ENCODE data around the gene TRPM2. TPM values are rescaled to one million over a fixed set of nuclear protein-coding genes. Genes with fewer than 3 reads are reported as not detected.
"Not testable (repeated sequence)": the region's sequence is repeated elsewhere in the genome, so short reads cannot be mapped to it uniquely, and the experiment has no call there.

TRPM2 gene
- total RNA-seq, 1 donor from 2014 or later: 0.07 TPM

DNA sequence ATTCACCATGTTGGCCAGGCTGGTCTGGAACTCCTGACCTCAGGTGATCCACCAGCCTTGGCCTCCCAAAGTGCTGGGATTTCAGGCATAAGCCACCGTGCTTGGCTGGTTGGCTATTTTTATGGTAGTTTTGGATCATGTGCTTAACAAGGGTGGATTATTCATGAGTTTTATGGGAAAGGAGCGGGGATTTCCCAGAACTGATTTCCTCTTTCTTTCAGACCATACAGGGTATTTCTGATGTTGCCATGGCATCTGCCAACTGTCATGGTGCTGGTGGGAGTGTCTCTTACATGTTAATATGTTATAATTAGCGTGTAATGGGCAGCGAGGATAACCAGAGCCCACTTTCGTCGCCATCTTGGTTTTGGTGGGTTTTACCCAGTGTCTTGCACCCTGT, 3.2 kb downstream of the TRPM2 start:
- peaks cover 8% of the 10 kb centered on the region for H3K27me3 Mint-ChIP-seq
- TF ChIP-seq, protein P1, sequence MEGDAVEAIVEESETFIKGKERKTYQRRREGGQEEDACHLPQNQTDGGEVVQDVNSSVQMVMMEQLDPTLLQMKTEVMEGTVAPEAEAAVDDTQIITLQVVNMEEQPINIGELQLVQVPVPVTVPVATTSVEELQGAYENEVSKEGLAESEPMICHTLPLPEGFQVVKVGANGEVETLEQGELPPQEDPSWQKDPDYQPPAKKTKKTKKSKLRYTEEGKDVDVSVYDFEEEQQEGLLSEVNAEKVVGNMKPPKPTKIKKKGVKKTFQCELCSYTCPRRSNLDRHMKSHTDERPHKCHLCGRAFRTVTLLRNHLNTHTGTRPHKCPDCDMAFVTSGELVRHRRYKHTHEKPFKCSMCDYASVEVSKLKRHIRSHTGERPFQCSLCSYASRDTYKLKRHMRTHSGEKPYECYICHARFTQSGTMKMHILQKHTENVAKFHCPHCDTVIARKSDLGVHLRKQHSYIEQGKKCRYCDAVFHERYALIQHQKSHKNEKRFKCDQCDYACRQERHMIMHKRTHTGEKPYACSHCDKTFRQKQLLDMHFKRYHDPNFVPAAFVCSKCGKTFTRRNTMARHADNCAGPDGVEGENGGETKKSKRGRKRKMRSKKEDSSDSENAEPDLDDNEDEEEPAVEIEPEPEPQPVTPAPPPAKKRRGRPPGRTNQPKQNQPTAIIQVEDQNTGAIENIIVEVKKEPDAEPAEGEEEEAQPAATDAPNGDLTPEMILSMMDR (conservative IDR thresholded peaks at IDR 0.05): no peak
- H3K4me1 Mint-ChIP-seq (ENCODE audit: unreplicated experiment): no peaks in the 10 kb centered on the region

DNA sequence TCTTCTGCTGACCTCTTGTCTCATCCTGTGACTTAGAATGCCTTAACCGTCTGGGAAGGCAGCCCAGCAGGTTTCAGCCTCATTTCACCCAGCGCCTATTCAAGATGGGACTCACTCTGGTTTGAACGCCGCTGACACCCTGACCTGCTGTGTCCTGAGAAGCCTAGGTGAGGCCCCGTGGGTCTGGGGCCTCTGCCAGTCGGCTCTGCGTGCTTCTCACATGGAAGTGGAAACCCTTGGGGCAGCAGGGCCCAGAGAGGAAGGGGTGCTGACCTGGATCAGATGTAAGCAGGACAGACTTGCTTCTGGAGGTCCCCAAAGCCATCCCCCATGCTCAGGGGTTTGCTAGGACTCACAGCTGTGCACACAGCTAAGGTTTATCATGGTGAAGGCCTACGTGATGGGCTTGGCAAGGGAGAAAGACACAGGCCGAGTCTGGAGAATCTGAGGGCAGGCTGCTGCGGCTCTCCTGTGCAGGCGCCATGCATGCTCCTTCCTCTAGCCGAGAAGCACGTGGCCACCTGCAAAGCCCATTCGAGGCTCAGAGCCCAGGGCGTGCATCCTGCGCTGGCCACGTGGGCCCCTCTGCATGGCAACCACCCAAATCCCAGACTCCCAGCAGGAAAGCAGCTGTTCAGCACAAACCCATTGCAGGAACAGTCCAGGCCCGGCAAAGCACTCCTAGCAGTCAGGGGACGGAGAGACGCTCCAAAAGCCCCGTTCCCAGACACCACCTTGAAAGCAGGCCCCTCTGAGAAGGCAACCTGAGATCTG, 3.8 kb downstream of the TRPM2 start:
- no peaks in the 10 kb centered on the region for H3K4me1 Mint-ChIP-seq (ENCODE audit: unreplicated experiment)

More for the DNA sequence above, 3.2 kb downstream of the TRPM2 start:
- no peak for DNase-seq (ENCODE audit: extremely low spot score, unreplicated experiment)
- Mint-ChIP-seq H3K9me3 (no peaks in the 10 kb centered on the region), H3K27ac (no peak overlapping the region), H3K4me3 (no peak overlapping the region), H3K36me3 (no peaks in the 10 kb centered on the region)

DNA sequence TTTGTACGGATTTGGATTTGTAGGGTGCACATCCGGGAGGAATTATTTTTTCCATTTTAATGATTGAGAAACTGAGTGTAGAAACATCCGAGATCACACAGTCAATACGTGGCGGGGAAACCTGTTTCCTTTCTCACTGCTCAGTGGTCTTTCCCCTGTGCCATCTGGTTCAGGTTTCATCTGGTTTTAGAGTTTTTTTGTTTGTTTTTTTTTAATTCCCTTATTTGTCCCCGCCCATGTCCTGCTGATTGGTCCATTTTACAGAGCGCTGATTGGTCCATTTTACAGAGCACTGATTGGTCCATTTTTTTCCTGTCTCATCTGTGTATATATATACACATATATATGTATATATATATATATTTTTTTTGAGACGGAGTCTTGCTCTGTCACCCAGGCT, 6.0 kb downstream of the TRPM2 start:
- Mint-ChIP-seq H3K27ac (no peak overlapping the region), H3K27me3 (peaks cover 9% of the 10 kb centered on the region), H3K9me3 (no peaks in the 10 kb centered on the region), H3K4me3 (no peak overlapping the region), H3K36me3 (no peaks in the 10 kb centered on the region), H3K4me1 (ENCODE audit: unreplicated experiment) (no peaks in the 10 kb centered on the region)
- no peak for DNase-seq (ENCODE audit: extremely low spot score, unreplicated experiment)
- TF ChIP-seq, protein P1 (conservative IDR thresholded peaks at IDR 0.05): no peak

More for the DNA sequence above, 3.8 kb downstream of the TRPM2 start:
- Mint-ChIP-seq H3K27ac (no peak overlapping the region), H3K36me3 (no peaks in the 10 kb centered on the region), H3K4me3 (no peak overlapping the region), H3K9me3 (no peaks in the 10 kb centered on the region), H3K27me3 (peaks cover 8% of the 10 kb centered on the region)
- no peak for DNase-seq (ENCODE audit: extremely low spot score, unreplicated experiment)
- TF ChIP-seq, protein P1 (conservative IDR thresholded peaks at IDR 0.05): no peak

DNA sequence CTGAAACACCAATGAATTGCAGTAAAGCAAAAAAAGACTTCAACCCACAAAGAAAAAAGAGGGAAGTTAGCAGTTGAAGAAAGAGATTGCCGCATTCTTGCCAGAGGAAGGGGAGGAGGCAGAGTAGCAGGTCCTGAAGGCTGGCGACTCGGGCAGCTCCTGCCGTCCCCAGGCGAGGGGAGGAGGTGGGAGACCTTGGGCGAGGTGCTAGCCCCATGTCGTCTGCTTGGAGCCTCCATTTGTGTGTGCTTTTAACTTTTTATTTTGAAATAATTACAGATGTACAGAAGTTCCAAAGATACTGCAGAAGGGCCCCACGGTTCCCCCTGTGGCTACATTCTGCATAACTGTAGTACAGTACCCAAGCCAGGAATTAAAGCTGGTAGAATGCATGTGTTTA, 6.7 kb downstream of the TRPM2 start:
- H3K9me3 Mint-ChIP-seq: no peaks in the 10 kb centered on the region
- H3K4me3 Mint-ChIP-seq: no peak overlapping the region
- DNase-seq (ENCODE audit: extremely low spot score, unreplicated experiment): no peak
- H3K27ac Mint-ChIP-seq: no peak overlapping the region
- H3K4me1 Mint-ChIP-seq (ENCODE audit: unreplicated experiment): no peaks in the 10 kb centered on the region
- H3K27me3 Mint-ChIP-seq: peaks cover 6% of the 10 kb centered on the region
- TF ChIP-seq, protein P1 (conservative IDR thresholded peaks at IDR 0.05): peak; percentile 36
- H3K36me3 Mint-ChIP-seq: no peaks in the 10 kb centered on the region

DNA sequence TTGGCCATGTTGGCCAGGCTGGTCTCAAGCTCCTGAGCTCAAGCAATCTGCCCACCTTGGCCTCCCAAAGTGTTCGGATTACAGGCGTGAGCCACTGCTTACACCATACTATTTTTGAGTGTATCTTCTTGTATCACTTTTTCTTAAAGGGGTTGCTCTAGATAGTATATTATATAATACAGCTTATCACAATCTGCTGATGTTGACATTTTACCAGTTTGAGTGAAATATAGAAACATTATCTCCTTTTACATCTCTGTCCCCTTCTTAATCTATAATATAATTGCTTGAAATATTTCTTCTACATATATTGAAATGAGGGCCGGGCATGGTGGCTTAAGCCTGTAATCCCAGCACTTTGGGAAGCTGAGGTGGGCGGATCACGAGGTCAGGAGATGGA, 8.5 kb downstream of the TRPM2 start:
- DNase-seq (ENCODE audit: extremely low spot score, unreplicated experiment); H3K9me3 Mint-ChIP-seq; H3K27me3 Mint-ChIP-seq; H3K4me1 Mint-ChIP-seq (ENCODE audit: unreplicated experiment); H3K4me3 Mint-ChIP-seq; H3K27ac Mint-ChIP-seq; H3K36me3 Mint-ChIP-seq: not testable (repeated sequence)

DNA sequence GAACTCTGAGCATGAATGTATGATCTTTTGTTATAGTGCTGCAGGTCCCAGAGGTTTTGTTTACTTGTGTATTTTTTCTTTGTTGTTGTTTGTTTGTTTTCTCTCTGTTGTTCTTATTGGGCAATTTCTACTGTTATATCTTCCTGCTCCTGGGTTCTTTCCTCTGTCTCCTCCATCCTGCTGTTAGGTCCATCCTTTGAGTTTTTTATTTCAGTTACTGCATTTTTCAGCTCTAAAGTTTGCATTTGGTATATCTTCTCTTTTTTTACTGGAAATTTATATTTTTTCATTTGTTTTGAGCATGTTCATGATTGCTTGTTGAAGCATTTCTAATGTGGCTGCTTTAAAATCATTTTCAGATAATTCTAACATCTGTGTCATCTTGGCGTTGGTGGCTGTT, 9.9 kb downstream of the TRPM2 start:
- no peak for DNase-seq (ENCODE audit: extremely low spot score, unreplicated experiment)
- peaks cover 12% of the 10 kb centered on the region for H3K27me3 Mint-ChIP-seq
- no peak overlapping the region for H3K4me3 Mint-ChIP-seq
- TF ChIP-seq, protein P1 (conservative IDR thresholded peaks at IDR 0.05): no peak
- H3K4me1 Mint-ChIP-seq (ENCODE audit: unreplicated experiment): no peaks in the 10 kb centered on the region
- no peaks in the 10 kb centered on the region for H3K36me3 Mint-ChIP-seq
- H3K27ac Mint-ChIP-seq: no peak overlapping the region
- no peaks in the 10 kb centered on the region for H3K9me3 Mint-ChIP-seq
